Kidney capillary endothelial cell (primary cell): ENCODE results near the gene ADGRB3.
A peak's percentile ranks its signal among the peaks of the same experiment; 100 is the strongest.

Experiments used
- DNase-seq: peaks from one replicate; pipeline ENCODE4 v3.0.0-alpha.2; 2018; ENCODE audit warnings: low spot score

Gene ADGRB3

DNA sequence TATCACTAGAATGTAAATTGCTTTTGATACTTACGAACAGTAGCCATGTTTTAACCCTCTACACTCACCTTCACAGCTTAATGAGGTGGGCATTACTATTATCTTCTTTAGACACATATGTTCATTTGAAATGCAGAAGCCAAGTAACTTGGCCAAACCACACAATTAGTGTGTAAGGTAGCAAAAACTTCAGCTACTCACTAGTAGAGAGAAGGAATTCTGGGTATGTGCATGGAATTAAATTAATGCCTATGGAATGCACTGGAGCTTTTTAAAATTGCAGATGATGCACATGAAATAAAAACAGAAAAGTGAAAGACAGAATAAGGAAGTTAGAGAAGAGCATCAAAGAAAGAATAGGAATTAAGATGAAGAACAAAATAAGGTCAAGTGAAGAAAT, 494.0 kb downstream of the ADGRB3 start:
- no peak for DNase-seq

DNA sequence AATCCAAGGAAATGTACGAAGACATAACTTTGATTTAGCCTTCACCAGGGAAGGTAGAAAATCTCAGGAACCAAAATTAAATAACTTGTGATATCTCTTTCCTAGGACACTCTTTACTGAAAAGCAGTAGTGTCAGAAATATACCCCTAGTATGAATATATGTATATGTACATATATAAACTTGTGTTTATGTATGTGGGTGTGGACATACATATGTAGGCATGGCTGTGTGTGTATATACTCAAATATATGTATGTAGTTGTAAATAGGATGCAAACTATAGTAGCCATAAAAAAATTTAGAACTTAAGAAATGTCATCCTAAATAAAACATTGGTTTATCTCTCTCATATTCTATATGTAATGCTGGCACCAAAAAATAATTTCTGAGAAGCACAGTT, 500.8 kb downstream of the ADGRB3 start:
- DNase-seq: no peak

DNA sequence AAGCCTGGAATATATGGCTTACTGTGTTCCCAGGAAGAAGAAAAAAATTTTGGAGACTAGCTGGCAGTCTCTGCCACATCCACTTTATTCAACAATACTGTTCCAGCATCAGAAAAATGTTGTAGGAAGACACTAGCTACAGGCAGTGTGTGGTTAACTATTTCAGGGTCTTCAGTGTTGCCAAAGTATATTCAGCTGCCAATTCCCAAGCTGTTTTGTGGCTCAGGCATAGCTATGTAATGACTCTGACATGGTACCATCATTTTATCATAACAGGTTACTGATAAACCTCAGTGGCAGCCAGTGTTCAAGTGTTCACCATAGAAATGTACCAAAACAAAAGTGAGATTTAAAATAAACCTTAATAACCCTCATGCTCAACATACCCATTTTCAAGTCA, 503.1 kb downstream of the ADGRB3 start:
- DNase-seq: no peak

DNA sequence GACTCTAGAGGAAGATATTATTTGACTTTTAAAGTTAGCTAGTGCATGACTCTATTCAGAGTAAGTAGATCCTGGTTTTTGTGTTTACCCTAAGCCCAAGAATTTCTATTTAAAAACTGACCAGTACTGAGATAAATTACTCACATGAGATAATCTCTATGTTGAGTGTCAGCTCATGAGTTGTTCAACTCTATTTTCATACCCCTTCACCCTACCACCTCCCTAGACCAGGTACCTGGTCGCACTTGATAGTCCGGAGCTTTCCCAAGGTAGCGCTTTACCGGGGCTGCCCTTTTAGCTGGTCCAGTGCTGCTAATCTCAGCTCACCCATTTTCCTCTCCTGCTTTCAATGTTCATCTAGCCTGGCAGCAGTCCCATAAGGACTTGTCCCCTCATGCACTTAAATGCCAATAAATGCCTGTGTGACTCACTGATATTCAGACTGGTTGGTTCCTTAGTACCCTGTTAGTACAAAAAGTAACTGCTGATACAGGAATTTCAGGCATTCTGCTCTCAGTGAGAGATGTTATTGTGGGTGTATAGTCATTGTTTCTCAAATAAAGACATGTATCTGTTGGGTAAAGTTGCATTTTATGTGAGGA, 503.9 kb downstream of the ADGRB3 start:
- no peak for DNase-seq

DNA sequence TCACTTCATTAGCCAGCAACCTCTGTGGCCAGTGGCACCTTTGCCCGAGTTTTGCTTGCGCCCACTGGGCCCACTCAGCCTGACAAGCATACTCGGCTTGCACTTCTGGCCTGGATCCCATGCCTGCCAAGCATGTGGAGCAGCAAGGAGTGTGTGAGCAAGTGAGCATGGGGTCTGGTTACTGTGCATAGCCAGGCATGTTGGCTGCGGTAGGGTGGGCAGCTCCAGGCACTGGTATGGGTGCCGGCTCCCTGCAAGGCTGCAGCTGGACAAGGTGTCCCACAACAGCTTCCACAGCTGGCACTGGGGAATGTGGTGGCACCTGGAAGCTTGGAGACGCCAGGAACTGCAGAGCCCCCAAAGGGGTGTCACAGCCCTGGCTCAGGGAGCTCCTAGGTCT, 510.0 kb downstream of the ADGRB3 start:
- no peak for DNase-seq

DNA sequence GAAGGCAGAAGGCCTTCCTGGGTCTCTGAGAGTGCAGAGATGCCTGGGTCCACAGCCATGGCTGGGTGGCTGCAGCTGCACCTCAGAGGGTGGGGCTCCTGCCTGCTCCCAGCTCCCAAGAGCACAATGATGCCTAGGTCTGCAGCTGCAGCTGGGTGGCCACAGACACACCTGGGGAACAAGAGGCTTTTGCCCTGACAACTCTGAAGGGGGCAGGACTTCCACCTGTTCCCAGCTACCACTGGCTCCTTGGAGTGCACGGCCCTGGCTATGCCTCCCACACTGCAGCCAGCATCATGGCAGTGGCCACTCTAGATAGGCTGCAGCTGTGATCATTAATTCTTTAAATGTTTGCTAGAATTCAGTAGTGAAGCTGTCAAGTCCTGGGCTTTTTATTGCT, 511.3 kb downstream of the ADGRB3 start:
- DNase-seq: no peak

DNA sequence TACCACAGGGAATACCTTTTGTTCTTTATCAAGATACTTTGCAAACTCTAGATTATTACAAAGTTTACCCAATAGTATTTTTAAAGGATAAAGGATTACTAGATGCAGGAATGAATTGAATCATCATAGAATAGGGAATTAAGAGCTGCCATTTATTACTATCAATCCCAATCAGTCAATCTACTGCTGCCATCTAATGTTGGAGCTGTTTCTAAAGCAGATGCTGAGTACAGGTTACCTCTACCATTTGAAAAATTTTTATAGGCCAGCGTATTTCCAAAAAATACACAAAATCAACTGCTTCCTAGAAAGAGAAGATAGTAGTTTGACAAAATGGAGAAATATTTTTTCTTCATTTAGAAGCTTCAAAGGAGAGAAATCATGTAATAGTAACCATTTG, 520.4 kb downstream of the ADGRB3 start:
- DNase-seq: no peak

DNA sequence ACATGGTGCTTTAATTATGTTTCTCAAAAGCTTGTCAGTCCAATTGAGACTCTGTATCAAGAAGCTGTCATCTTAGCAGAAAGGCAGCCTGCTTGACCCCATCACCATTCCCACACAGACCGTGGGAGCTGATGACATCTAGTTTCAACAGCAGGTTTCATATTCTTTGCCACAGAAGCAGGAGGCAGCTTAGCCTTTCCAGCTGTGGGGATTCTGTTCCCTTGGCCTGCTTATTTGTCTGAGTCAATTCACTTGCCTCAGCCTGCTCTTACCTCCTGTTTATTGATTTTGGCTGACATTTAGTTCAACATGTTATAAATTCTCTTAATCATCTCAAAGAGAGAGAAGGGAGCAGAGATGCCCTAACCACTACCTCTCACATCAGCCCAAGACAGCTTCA, 527.7 kb downstream of the ADGRB3 start:
- no peak for DNase-seq

DNA sequence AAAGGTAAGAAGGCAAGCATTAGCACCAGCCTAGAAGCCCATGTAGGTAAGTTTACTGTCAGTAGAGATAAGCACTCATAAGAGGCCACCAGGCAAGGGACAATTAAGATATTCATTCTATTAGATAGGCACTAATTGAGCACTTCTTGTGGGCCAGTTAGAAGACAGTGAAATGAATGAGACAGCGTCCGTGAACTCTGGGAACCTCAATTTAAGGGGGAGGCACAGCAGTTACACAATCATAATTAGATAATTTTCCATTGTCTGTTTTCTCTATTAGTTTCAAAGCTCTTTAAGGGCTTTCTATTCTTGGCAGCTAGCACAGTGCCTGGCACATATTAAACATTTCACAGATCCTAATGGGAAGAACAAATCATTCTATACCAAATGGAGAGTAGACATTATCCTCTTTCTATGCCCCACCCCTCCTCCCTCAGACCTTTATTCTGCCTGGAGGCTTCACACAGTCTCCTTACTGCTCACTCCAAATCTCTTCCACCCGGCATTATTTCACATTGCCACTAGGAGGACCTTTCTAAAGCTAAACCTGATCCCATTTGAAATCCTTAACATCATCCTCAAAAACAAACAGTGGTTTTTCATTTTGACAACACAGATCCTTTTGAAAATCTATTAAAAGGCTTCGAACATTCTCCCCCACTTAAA, 529.6 kb downstream of the ADGRB3 start:
- no peak for DNase-seq

DNA sequence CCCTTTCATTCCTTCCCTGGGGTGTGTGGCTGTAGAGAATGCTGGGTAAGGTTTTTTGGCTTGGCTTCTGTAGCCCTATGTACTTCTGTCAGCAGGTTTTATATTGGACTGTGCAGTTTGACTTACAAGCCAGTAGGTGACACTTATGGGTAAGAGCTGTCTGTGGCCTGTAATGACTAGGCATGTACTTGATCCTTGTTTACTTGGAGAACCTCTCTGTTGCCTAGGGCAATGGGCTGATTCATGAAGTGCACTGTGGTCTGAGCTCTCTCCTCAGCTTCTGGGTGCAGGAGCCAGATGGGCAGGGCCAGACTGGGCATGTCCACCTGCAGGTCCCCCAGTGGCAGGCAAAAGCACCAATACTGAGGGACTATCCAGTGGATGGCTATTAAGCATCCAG, 544.6 kb downstream of the ADGRB3 start:
- DNase-seq: no peak

DNA sequence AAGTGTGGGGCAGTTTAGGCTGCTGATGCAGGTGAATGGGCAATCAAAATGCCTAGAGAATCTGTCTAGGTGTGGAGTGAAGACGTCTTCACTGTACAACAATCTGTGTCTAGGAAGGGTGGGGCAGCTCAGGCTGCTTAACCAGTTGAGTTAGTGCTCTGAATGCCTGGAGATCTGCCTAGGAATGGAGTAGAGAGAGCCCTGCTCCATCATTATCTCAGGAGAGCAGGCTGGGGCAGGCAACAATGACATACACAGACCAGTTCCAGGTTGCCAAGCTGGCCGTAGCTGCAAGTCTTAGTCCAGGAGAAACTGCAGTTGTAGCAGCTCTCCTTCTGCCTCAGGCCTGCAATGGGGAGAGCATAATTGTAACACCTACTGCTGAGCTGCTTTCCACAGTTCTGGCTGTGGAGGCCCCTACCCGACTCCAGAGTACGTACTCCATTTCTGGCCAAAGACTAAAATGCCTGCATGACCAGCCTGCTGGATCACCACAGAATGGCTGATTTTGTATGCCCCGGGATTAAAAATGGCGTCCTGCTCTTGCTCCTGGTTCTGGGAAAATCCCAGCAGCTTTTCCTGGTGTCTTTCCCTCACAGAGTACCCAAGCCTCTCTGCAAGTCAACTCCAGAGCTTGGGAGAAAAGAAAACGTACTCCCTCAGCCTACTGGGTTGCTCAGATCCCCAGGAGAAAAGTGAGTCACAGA, 545.4 kb downstream of the ADGRB3 start:
- no peak for DNase-seq

DNA sequence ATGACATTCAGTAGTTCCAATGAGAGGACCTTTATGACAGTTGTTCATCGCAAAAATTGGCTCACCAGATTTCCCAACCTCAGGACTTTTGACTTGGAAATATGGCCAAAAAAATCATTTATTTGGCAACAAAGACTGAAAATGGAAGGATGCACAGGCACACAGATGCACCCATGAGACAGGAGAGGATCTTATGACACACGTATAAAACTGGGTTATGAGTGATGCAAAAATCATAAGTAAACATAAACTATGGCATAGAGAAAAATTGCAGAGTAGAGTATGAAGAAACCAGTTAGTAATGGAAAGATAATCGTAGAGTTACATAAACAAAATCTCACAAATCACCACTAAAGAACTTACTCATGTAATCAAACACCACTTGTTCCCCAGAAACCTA, 546.9 kb downstream of the ADGRB3 start:
- no peak for DNase-seq

DNA sequence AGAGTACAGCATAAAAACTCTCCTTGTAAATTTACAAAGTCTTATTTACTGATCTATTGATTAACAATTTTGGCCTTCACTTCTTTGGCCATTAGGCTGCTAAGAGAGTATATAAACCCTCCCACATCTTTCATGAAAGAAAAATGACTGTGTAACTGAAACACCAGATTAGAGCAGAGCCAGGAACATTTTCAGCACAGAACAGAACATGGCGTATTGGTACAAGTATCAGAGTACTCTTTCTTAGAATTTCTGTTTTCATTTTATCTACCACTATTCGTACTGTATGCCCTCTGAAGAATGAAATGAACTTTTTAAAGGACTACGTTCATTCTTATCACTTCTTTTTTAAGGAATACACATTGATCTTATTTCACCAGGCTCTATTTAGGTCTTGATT, 550.2 kb downstream of the ADGRB3 start:
- DNase-seq: no peak

DNA sequence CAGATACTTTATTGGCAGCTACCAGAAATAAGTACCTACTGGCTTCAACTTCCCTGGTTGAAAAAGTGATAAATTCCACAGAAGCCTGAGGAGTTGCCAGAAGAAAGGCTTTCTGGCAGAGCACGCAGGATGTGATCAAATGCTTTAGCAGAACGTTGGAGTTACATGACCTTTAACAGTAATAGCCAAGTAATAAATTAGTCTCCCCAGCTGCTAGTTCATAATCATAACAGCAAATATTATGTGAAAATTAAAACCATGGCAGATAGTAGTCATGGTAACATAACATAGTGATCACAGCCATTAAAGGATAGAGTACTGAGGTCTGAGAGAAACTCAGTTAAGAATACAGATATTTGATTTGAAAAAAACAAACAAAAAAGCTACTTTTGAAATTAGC, 567.7 kb downstream of the ADGRB3 start:
- DNase-seq: no peak

DNA sequence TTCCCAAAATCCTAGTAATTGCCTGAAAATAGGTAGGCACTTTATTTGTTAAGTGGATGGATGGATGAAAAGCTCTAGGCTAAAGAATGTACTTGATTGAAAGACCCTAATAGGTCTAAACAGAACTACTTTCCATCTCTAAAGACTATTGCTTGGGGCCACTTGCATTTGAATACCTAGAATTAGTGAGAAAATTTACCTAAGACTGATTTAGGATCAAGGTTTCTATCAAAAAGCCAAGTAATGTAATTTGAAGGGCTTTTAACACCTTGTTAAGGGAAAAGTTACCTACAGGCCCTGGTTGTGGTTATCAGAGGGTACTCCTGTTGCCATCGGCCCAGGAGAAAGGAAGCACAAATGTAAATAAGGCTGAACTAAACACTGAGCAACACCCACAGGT, 581.0 kb downstream of the ADGRB3 start:
- DNase-seq: no peak

DNA sequence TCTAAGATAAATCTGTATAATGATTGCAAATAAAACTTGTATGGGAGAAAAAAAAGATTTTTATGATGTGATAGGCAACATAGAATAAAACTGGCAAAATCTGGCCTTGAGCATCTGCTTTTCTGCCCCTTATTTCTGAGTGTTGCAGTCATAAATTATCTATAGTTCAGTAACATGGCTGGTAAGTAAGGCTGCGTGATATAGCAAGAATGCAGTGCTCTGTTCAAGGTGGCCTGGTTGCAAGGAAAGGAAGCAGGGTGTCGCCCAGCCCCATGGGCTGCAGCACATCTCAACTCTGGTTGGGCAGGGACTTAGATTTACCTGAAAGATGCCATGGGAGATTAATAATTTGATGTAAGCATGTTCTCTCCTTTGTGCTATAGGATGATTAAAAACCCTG, 582.3 kb downstream of the ADGRB3 start:
- DNase-seq: no peak

DNA sequence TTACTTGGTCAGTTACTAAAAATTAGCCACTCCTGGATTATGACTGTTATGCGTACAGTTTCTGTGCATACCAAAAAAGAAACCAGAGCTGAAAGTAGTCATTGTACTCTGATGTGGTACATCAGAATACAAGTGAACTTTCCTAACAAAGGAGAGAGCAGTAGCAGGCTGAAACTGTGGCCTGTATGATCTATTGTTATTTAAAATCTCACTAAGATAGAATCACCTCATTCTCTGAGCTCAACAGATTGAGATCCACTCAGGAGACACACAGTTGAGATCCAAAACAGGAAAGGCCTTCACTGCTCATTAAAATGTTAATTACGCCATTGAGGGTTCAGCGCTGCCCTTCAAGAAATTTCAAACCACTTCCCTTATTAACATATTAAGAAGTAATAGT, 585.3 kb downstream of the ADGRB3 start:
- DNase-seq: no peak

DNA sequence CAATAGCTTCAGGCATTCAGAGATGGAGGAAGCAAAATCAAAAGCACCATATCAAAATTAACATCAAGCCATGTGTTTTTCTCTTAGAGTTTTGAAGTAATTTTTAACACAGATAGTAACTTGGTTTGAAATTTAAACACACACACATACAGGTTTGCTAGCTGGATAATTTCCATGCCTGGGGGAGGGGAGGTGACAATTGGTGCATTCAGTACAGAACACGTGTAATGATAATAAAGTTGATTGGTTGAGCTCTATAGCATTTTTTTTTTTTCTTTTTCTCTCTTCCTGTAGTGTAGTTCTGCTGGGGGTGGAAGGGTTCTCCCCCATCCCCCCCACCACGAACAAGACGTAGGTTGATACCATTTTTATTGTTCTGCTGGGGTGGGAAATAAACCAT, 596.9 kb downstream of the ADGRB3 start:
- no peak for DNase-seq

DNA sequence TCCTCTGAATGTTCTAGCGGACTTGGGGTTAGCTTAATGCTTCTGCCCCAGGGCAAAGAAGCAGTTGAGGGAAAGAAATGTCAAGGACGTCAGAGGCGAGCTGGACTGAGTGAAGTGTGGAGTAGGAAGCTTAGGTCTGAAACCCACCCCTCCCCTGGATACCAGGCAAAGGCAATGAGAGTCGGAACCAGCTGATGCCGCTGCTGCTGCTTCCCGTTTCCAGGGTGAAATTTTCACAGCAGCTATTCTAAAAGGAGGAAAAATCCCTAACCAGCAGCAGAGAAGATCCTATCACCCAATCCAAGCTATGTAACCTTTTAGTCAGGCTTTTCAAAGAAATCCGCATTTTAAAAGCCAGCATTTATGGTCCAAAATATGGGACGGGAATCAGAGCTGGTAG, 597.4 kb downstream of the ADGRB3 start:
- DNase-seq: no peak

DNA sequence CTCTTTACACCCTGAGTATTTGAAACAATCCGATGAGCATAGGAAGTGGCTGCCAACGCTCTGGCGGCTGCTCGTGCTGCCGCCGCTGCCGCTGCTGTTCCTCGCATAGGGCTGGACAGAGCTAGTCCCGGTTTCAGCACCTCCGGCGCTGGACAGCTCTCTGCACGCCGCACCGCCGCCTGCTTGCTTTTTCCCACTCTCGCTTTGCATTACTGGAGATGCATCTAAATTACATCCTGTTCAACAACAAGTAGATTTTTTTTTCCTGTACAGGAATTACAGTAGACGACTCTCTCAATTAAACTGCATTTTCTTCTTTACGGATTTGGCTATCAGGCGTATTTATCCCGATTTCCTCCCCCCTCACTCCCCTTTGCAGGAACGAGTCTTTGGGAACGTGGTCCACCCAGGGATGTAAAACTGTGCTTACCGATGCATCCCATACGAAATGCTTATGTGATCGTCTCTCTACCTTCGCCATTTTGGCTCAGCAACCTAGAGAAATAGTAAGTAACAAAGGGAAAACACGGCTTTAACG, 597.9 kb downstream of the ADGRB3 start:
- DNase-seq: peak; percentile 75

DNA sequence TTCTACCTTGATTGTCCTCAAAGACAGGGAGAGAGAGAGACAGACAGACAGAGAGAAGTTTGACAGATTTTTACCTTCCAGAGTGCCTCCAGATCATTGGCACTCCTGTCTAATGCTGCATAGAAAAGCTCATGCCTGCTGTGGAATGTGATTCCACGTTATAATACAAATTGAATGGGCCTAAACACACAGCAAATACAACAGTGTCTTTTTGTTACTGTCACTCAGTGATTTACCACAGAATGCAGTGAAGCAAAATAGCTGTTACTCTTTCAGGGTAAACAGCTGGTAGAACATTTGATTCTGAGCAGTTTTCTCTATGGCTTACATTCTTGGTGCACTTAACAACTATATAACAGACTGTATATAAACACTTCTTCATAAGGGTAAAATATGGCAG, 603.0 kb downstream of the ADGRB3 start:
- no peak for DNase-seq

DNA sequence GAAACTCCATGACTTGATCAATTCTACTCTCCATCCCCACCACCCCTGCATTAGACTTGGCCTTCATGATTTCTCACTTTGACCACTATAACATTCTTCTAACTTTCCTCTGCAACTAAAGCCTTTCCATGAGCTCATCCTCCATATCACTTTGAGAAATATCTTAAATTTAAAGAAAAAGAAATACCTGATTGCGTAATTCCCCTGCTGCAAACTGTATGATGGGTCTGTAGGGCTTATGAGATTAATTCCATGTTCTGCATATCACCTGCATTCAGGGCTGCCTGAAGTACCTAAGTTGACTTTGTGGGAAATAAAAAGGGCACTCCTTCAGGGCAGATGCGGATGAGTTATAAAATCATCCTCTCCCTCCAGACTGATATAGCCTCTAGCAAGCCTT, 611.9 kb downstream of the ADGRB3 start:
- no peak for DNase-seq

DNA sequence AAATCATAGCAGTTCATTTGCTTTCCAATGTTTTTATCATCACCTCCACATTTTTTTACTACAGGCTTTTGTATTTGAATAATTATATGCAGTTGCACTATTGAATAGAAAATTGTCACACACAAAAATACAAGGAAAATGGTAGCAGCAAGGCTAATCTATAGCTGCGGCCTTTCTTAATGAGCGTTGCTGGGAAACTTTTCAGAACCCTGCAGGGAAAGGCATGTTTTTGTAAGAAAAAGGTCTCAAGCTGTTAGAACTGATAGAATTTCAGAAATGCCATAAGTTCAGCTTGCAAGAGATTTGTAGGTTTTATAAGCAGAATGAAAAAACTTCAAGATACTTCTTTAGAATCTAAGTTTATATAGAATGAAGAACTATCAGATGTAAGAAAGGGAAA, 625.9 kb downstream of the ADGRB3 start:
- no peak for DNase-seq

DNA sequence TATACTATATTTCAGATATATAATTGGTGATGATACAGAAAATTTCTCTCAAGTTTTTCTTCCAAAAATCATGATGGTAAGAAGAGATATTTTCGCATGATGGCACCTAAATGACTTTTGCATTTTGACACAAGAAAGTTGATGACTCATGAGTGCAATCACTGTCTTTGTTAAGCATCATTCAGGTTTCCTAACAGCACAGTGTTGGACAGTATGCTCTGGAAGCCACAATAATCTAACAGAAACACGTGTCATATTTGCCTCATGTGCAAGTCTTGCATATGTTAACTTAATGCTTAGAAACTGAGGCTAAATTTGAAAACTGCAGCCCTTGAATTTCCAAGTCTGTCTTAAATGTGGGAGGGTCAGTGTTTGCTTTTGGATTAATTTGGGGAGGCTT, 628.2 kb downstream of the ADGRB3 start:
- no peak for DNase-seq
